Measurements from ENCODE around the gene DEFB121. TPM values are rescaled to one million over a fixed set of nuclear protein-coding genes. Genes with fewer than 3 reads are reported as not detected.

Gene DEFB121
- total RNA-seq (not detected), polyA plus RNA-seq (not detected)
- long read RNA-seq, donor 1: 0 reads
- long read RNA-seq, donor 2: 0 reads

- intact Hi-C loops (cut with DNase I): no loop called here
- Histone ChIP-seq H3K36me3 (ENCODE audit: insufficient read depth in 1 of 2, low read depth in 1 of 2) (no peaks in the 10 kb centered on the region), H3K9me3 (no peaks in the 10 kb centered on the region), H3K4me1 (no peaks in the 10 kb centered on the region), H3K27me3 (ENCODE audit: insufficient read depth in 3 of 3, low read length in 2 of 3) (peaks cover 0 to 2% (median 0%) of the 10 kb centered on the region in 3 donors), H3K4me3 (no peak within 1 kb of the TSS), H3K27ac (no peak within 1 kb of the TSS)
- DNase-seq (no peak), ATAC-seq (no peak)
- TF ChIP-seq, protein P1, sequence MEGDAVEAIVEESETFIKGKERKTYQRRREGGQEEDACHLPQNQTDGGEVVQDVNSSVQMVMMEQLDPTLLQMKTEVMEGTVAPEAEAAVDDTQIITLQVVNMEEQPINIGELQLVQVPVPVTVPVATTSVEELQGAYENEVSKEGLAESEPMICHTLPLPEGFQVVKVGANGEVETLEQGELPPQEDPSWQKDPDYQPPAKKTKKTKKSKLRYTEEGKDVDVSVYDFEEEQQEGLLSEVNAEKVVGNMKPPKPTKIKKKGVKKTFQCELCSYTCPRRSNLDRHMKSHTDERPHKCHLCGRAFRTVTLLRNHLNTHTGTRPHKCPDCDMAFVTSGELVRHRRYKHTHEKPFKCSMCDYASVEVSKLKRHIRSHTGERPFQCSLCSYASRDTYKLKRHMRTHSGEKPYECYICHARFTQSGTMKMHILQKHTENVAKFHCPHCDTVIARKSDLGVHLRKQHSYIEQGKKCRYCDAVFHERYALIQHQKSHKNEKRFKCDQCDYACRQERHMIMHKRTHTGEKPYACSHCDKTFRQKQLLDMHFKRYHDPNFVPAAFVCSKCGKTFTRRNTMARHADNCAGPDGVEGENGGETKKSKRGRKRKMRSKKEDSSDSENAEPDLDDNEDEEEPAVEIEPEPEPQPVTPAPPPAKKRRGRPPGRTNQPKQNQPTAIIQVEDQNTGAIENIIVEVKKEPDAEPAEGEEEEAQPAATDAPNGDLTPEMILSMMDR (IDR thresholded peaks at IDR 0.05): no peak
- WGBS, 3 donors: 32 to 41% (median 37%) methylated on average over 3 of the region's 3 CpGs
Measured at GRCh38 chr20:31406115-31406514, at the start of gene DEFB121. Gene DEFB121, minus strand, starts transcription at chr20:31406215. Its CDS starts 63 bp downstream, at chr20:31406152.

DNA sequence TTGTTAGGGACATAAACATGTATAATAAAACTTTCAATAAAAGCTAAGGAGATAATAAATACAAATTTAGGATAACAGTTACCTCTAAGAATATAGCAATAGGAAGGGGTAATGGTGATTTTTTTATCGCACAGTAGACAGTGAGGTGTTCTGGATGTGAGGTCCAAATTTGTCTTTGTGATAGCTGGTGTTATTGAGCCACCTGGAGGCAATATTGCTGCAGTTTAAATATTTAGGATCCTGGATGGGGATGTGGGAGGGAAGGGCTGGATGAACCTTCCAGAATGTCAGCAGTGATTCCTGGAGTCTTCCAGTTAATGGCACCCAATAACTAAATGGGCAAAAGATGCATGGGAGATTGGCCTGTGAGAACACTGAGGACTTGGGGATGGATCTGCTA lies 48.3 kb upstream of the DEFB121 start:
- H3K4me1 ChIP-seq: no peaks in the 10 kb centered on the region
- H3K4me3 ChIP-seq: no peak overlapping the region
- no peaks in the 10 kb centered on the region for H3K36me3 ChIP-seq (ENCODE audit: insufficient read depth in 1 of 2, low read depth in 1 of 2)
- no peak overlapping the region for H3K27ac ChIP-seq
- no peaks in the 10 kb centered on the region for H3K9me3 ChIP-seq
- 91 to 93% (median 92%) methylated on average over 1 of the region's 1 CpG for WGBS, 3 donors
- no peak for DNase-seq
- H3K27me3 ChIP-seq (ENCODE audit: insufficient read depth in 3 of 3, low read length in 2 of 3): peaks cover 0 to 5% (median 0%) of the 10 kb centered on the region in 3 donors
- TF ChIP-seq, protein P1 (IDR thresholded peaks at IDR 0.05): no peak
- intact Hi-C loops (cut with DNase I): no loop called here
- no peak for ATAC-seq

GRCh38 chr20:31452575-31452974 lies 46.6 kb upstream of the DEFB121 start:
- TF ChIP-seq, protein P1 (IDR thresholded peaks at IDR 0.05): no peak
- WGBS, 3 donors: 45 to 68% (median 54%) methylated on average over 2 of the region's 2 CpGs
- intact Hi-C loops (cut with DNase I): no loop called here
- Histone ChIP-seq H3K9me3 (no peaks in the 10 kb centered on the region), H3K36me3 (ENCODE audit: insufficient read depth in 1 of 2, low read depth in 1 of 2) (no peaks in the 10 kb centered on the region), H3K4me3 (no peak overlapping the region), H3K27ac (no peak overlapping the region), H3K4me1 (no peaks in the 10 kb centered on the region), H3K27me3 (ENCODE audit: insufficient read depth in 3 of 3, low read length in 2 of 3) (peaks cover 0 to 5% (median 0%) of the 10 kb centered on the region in 3 donors)
- no peak for DNase-seq
- ATAC-seq: no peak

DNA sequence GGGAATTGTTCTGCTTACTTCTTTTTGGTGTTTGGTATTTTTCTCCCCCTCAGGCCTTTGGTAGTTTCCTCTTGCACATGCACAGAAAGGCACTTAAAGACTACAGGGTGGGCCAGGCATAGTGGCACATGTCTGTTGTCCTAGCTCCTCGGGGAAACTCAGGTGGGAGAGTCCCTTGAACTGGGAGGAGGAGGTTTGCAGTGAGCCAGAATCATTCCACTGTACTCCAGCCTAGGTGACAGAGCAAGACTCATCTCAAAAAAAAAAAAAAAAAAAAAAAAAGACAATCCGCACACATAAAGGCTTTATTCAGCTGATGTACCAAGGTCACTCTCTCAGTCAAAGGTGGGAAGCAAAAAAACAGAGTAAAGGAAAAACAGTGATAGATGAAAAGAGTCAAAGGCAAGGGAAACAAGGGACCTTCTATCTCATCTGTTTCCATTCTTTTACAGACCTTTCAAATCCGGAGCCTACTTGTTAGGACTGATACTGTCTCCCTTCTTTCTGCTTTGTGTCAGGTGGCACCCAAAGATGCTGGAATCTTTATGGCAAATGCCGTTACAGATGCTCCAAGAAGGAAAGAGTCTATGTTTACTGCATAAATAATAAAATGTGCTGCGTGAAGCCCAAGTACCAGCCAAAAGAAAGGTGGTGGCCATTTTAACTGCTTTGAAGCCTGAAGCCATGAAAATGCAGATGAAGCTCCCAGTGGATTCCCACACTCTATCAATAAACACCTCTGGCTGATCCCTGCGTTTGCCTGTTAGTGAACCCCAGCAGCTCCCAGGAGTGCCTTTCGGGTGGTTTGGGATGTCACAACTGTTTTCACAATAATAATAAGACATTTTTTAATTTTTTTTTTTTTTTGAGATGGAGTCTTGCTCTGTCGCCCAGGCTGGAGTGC lies 43.7 kb upstream of the DEFB121 start:
- DNase-seq (no peak), ATAC-seq (no peak)

More for the DNA sequence above, 43.7 kb upstream of the DEFB121 start:
- Histone ChIP-seq H3K36me3 (ENCODE audit: insufficient read depth in 1 of 2, low read depth in 1 of 2) (no peaks in the 10 kb centered on the region), H3K4me3 (no peak overlapping the region), H3K27me3 (ENCODE audit: insufficient read depth in 3 of 3, low read length in 2 of 3) (peaks cover 0 to 5% (median 0%) of the 10 kb centered on the region in 3 donors), H3K9me3 (no peaks in the 10 kb centered on the region), H3K27ac (no peak overlapping the region), H3K4me1 (no peaks in the 10 kb centered on the region)
- intact Hi-C loops (cut with DNase I): no loop called here
- TF ChIP-seq, protein P1 (IDR thresholded peaks at IDR 0.05): no peak
- 68 to 71% (median 70%) methylated on average over 8 of the region's 8 CpGs for WGBS, 3 donors
